K562 (cell line): Measurements from ENCODE around the gene TFRC.
"Not testable (repeated sequence)": the region's sequence is repeated elsewhere in the genome, so short reads cannot be mapped to it uniquely, and the experiment has no call there.

Experiments used
- ELF1 ChIP-seq: fragments of 200-800 bp; sonication (Bioruptor generic); IDR thresholded peaks from 2 replicates; pipeline ENCODE4 v1.6.1; 2016; ENCODE audit warnings: missing genetic modification characterization, missing compliant biosample characterization
- FOXM1 ChIP-seq, 2 experiments: fragments of 450-650 bp in 1 of 2; sonication (generic) in 1 of 2; formaldehyde crosslinking in 1 of 2; IDR thresholded peaks; 2 replicates each; pipeline versions ENCODE4 v1.6.1 to v1.9.0; 2017 to 2022; ENCODE audit warnings: low read depth in 2 of 2, mild to moderate bottlenecking in 2 of 2, missing genetic modification reagents in 1 of 2, moderate library complexity in 1 of 2
- MTA3 ChIP-seq: fragments of 450-650 bp; formaldehyde crosslinking; IDR thresholded peaks from 2 replicates; pipeline ENCODE4 v1.6.1; 2017; ENCODE audit warnings: mild to moderate bottlenecking, borderline replicate concordance
- NCOA6 ChIP-seq: fragments of 450-650 bp; IDR thresholded peaks from 2 replicates; pipeline ENCODE4 v1.6.1; 2017; ENCODE audit warnings: mild to moderate bottlenecking
- RAD51 ChIP-seq: fragments of 450-650 bp; IDR thresholded peaks from 2 replicates; pipeline ENCODE4 v1.7.1; 2016; ENCODE audit warnings: low read depth, mild to moderate bottlenecking, borderline replicate concordance
- TARDBP ChIP-seq: fragments of 450-650 bp; IDR thresholded peaks from 2 replicates; pipeline ENCODE4 v1.6.1; 2016
- TF ChIP-seq, protein P1 (sequence below): sonication (generic); formaldehyde crosslinking; IDR thresholded peaks from 2 replicates; pipeline ENCODE4 v1.9.0; 2022; ENCODE audit warnings: mild to moderate bottlenecking, missing genetic modification reagents

DNA sequence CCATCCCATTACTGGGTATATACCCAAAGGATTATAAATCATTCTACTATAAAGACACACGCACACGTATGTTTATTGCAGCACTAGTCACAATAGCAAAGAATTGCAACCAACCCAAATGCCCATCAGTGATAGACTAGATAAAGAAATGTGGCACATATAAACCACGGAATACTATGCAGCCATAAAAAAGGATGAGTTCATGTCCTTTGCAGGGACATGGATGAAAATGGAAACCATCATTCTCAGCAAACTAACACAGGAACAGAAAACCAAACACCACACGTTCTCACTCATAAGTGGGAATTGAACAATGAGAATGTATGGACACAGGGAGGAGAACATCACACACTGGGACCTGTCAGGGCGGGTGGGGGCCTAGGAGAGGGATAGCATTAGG lies 63.7 kb downstream of the TFRC start:
- TF ChIP-seq MTA3; TARDBP; NCOA6; RAD51; FOXM1 (IDR thresholded peaks at IDR 0.05; ENCODE audit: low read depth); FOXM1 (CRISPR knock-in tag; IDR thresholded peaks at IDR 0.05; ENCODE audit: low read depth); ELF1 (tag): not testable (repeated sequence)
- TF ChIP-seq, protein P1, sequence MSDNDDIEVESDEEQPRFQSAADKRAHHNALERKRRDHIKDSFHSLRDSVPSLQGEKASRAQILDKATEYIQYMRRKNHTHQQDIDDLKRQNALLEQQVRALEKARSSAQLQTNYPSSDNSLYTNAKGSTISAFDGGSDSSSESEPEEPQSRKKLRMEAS (CRISPR knock-in tag) = not testable (repeated sequence)
